Gastrocnemius medialis (tissue), 4 donors: ENCODE results near the gene MAML3.

Source experiments
- POLR2A ChIP-seq, 2 donors: fragments of 450-650 bp; IDR thresholded peaks; one replicate each; pipeline ENCODE4 v1.6.1; 2017; ENCODE audit warnings: antibody characterized with exemption in 2 of 2, mild to moderate bottlenecking in 2 of 2, moderate library complexity in 2 of 2
- TF ChIP-seq, protein P1 (sequence below), 5 experiments: fragments of 450-650 bp in 3 of 5; fragments of 200-600 bp in 2 of 5; sonication (generic) in 2 of 5; IDR thresholded peaks in 4 of 5; conservative IDR thresholded peaks in 1 of 5; 1 replicate in 4 of 5; 2 replicates in 1 of 5; pipeline ENCODE4 v1.5.1; 2016 to 2019; ENCODE audit warnings: antibody characterized with exemption in 5 of 5, mild to moderate bottlenecking in 3 of 5, moderate library complexity in 3 of 5

DNA sequence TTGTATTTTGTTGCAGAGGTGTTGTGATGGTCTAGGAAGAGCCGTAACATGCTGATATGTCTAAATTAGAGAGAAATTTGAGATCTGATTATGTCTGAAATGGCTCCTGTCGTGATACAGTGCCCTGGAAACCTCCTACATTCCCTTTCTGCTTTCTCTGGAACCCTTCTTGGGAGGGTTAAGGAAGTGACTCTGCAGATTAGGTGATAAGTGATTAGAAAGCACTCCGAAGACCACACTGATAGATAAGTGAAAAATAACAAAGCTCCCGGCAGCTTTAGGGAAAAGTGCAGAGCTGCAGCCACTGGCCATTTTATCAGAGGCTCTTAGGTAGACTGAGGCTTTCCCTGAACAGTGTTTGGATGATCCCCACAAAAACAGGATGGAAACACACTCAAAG is 377.7 kb downstream of the MAML3 start:
- TF ChIP-seq, protein P1, sequence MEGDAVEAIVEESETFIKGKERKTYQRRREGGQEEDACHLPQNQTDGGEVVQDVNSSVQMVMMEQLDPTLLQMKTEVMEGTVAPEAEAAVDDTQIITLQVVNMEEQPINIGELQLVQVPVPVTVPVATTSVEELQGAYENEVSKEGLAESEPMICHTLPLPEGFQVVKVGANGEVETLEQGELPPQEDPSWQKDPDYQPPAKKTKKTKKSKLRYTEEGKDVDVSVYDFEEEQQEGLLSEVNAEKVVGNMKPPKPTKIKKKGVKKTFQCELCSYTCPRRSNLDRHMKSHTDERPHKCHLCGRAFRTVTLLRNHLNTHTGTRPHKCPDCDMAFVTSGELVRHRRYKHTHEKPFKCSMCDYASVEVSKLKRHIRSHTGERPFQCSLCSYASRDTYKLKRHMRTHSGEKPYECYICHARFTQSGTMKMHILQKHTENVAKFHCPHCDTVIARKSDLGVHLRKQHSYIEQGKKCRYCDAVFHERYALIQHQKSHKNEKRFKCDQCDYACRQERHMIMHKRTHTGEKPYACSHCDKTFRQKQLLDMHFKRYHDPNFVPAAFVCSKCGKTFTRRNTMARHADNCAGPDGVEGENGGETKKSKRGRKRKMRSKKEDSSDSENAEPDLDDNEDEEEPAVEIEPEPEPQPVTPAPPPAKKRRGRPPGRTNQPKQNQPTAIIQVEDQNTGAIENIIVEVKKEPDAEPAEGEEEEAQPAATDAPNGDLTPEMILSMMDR (IDR thresholded peaks at IDR 0.05 in 4 of 5, conservative IDR thresholded peaks at IDR 0.05 in 1 of 5) = no peak
- TF ChIP-seq POLR2A (IDR thresholded peaks at IDR 0.05) = no peak
